HCT116 (cell line): ENCODE data around the gene SLC7A8.

Experiments used
- CEBPB ChIP-seq: IDR thresholded peaks from 2 replicates; pipeline ENCODE4 v1.6.1; 2012; ENCODE audit warnings: low read depth
- CTCF ChIP-seq, 3 experiments: fragments of 200-600 bp in 1 of 3; sonication (generic) in 1 of 3; IDR thresholded peaks in 2 of 3; conservative IDR thresholded peaks in 1 of 3; 2 replicates each; pipeline ENCODE4 v1.5.1; 2012 to 2017; ENCODE audit warnings: low read depth in 2 of 3, low read length in 2 of 3, antibody characterized with exemption in 1 of 3, borderline replicate concordance in 1 of 3, control low read depth in 1 of 3, mild to moderate bottlenecking in 1 of 3, mixed read lengths in 1 of 3, mixed run types in 1 of 3, moderate library complexity in 1 of 3; ENCODE audit not compliant: insufficient read depth in 1 of 3
- EZH2 ChIP-seq: fragments of 200-600 bp; sonication (generic); IDR thresholded peaks from 2 replicates; pipeline ENCODE4 v1.6.1; 2017; ENCODE audit warnings: antibody characterized with exemption, mixed run types
- POLR2AphosphoS5 ChIP-seq: IDR thresholded peaks from 2 replicates; pipeline ENCODE4 v1.6.1; 2011; ENCODE audit warnings: mild to moderate bottlenecking, low read depth, low read length, moderate library complexity
- YY1 ChIP-seq: IDR thresholded peaks from 2 replicates; pipeline ENCODE4 v1.6.1; 2011; ENCODE audit warnings: low read length, low read depth, moderate library complexity, mild to moderate bottlenecking; ENCODE audit not compliant: insufficient replicate concordance; ENCODE audit errors: extremely low read depth

- TF ChIP-seq CTCF (IDR thresholded peaks at IDR 0.05 in 2 of 3, conservative IDR thresholded peaks at IDR 0.05 in 1 of 3; ENCODE audit: borderline replicate concordance in 1 of 3, insufficient read depth in 1 of 3, low read depth in 2 of 3, low read length in 2 of 3) (no peak), CEBPB (no peak), YY1 (no peak), EZH2 (no peak), POLR2AphosphoS5 (no peak)
Measured at GRCh38 chr14:23181946-23182345, 1.5 kb downstream of the SLC7A8 start.
